Nephron progenitor cell (in vitro differentiated cells): Measurements from ENCODE around the gene TBC1D20.

Experiments used
- DNase-seq: peaks from one replicate; pipeline ENCODE4 v3.0.0; 2021
- H3K27ac Mint-ChIP-seq: 2 replicates; pipeline ENCODE4 v1.8.0; 2021; ENCODE audit warnings: mild to moderate bottlenecking, moderate library complexity, mixed read lengths
- H3K27me3 Mint-ChIP-seq: 2 replicates; pipeline ENCODE4 v1.8.0; 2021; ENCODE audit warnings: mild to moderate bottlenecking, low read depth, mixed read lengths; ENCODE audit not compliant: poor library complexity
- H3K36me3 Mint-ChIP-seq: 2 replicates; pipeline ENCODE4 v1.8.0; 2021; ENCODE audit warnings: low read depth, mixed read lengths
- H3K4me1 Mint-ChIP-seq: 2 replicates; pipeline ENCODE4 v1.8.0; 2021; ENCODE audit warnings: mixed read lengths
- H3K4me3 Mint-ChIP-seq: 2 replicates; pipeline ENCODE4 v1.8.0; 2021; ENCODE audit warnings: mild to moderate bottlenecking, moderate library complexity, mixed read lengths
- H3K9me3 Mint-ChIP-seq: 2 replicates; pipeline ENCODE4 v1.8.0; 2021; ENCODE audit warnings: mild to moderate bottlenecking, moderate library complexity, mixed read lengths
- CTCF ChIP-seq: fragments of 200-600 bp; sonication (generic); IDR thresholded peaks from 2 replicates; pipeline ENCODE4 v1.5.0; 2021; ENCODE audit warnings: antibody characterized with exemption

Gene TBC1D20

GRCh38 chr20:408843-409696 is 53.3 kb downstream of the TBC1D20 start:
- peaks cover 33% of the 10 kb centered on the region for H3K9me3 Mint-ChIP-seq
- H3K27ac Mint-ChIP-seq = no peak overlapping the region
- peak overlapping the region; percentile 88 for H3K4me3 Mint-ChIP-seq
- H3K36me3 Mint-ChIP-seq = peaks cover 48% of the 10 kb centered on the region
- peaks cover 12% of the 10 kb centered on the region for H3K27me3 Mint-ChIP-seq
- DNase-seq = no peak
- H3K4me1 Mint-ChIP-seq = peaks cover 31% of the 10 kb centered on the region
- TF ChIP-seq CTCF = no peak

GRCh38 chr20:407953-408842 is 54.1 kb downstream of the TBC1D20 start, which contains the start of gene RBCK1:
Gene RBCK1, plus strand, starts transcription at chr20:408299. Its CDS starts 459 bp downstream, at chr20:408758.
- TF ChIP-seq CTCF = no peak
- peaks cover 39% of the 10 kb centered on the region for H3K36me3 Mint-ChIP-seq
- DNase-seq = peak; percentile 77
- H3K4me1 Mint-ChIP-seq = peaks cover 31% of the 10 kb centered on the region
- H3K27me3 Mint-ChIP-seq = peaks cover 12% of the 10 kb centered on the region
- H3K27ac Mint-ChIP-seq = no peak within 1 kb of the TSS
- peaks cover 36% of the 10 kb centered on the region for H3K9me3 Mint-ChIP-seq
- H3K4me3 Mint-ChIP-seq = peak within 1 kb of the TSS; percentile 88

GRCh38 chr20:407133-407952 is 55.0 kb downstream of the TBC1D20 start:
- H3K36me3 Mint-ChIP-seq = peaks cover 31% of the 10 kb centered on the region
- DNase-seq = peak; percentile 83
- H3K27me3 Mint-ChIP-seq = peaks cover 17% of the 10 kb centered on the region
- H3K4me1 Mint-ChIP-seq = peaks cover 31% of the 10 kb centered on the region
- TF ChIP-seq CTCF = peak; percentile 17
- peaks cover 27% of the 10 kb centered on the region for H3K9me3 Mint-ChIP-seq
- peak overlapping the region; percentile 88 for H3K4me3 Mint-ChIP-seq
- no peak overlapping the region for H3K27ac Mint-ChIP-seq

- Mint-ChIP-seq H3K4me3 (peak overlapping the region; percentile 88), H3K27me3 (peaks cover 17% of the 10 kb centered on the region), H3K27ac (no peak overlapping the region), H3K36me3 (peaks cover 22% of the 10 kb centered on the region), H3K9me3 (peaks cover 19% of the 10 kb centered on the region), H3K4me1 (peaks cover 31% of the 10 kb centered on the region)
- no peak for TF ChIP-seq CTCF
- no peak for DNase-seq
Measured at GRCh38 chr20:406200-407132, 55.9 kb downstream of the TBC1D20 start.

- Mint-ChIP-seq H3K4me1 (peaks cover 26% of the 10 kb centered on the region), H3K27ac (no peak overlapping the region), H3K4me3 (no peak overlapping the region), H3K9me3 (peaks cover 17% of the 10 kb centered on the region), H3K27me3 (peaks cover 17% of the 10 kb centered on the region), H3K36me3 (no peaks in the 10 kb centered on the region)
- no peak for TF ChIP-seq CTCF
- no peak for DNase-seq
Measured at GRCh38 chr20:404088-404487, 58.2 kb downstream of the TBC1D20 start.
